Measurements from ENCODE around the gene ARID3A.
A peak's percentile ranks its signal among the peaks of the same experiment; 100 is the strongest.
"Not testable (repeated sequence)": the region's sequence is repeated elsewhere in the genome, so short reads cannot be mapped to it uniquely, and the experiment has no call there.

Gene ARID3A, protein sequence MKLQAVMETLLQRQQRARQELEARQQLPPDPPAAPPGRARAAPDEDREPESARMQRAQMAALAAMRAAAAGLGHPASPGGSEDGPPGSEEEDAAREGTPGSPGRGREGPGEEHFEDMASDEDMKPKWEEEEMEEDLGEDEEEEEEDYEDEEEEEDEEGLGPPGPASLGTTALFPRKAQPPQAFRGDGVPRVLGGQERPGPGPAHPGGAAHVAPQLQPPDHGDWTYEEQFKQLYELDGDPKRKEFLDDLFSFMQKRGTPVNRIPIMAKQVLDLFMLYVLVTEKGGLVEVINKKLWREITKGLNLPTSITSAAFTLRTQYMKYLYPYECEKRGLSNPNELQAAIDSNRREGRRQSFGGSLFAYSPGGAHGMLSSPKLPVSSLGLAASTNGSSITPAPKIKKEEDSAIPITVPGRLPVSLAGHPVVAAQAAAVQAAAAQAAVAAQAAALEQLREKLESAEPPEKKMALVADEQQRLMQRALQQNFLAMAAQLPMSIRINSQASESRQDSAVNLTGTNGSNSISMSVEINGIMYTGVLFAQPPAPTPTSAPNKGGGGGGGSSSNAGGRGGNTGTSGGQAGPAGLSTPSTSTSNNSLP

DNA sequence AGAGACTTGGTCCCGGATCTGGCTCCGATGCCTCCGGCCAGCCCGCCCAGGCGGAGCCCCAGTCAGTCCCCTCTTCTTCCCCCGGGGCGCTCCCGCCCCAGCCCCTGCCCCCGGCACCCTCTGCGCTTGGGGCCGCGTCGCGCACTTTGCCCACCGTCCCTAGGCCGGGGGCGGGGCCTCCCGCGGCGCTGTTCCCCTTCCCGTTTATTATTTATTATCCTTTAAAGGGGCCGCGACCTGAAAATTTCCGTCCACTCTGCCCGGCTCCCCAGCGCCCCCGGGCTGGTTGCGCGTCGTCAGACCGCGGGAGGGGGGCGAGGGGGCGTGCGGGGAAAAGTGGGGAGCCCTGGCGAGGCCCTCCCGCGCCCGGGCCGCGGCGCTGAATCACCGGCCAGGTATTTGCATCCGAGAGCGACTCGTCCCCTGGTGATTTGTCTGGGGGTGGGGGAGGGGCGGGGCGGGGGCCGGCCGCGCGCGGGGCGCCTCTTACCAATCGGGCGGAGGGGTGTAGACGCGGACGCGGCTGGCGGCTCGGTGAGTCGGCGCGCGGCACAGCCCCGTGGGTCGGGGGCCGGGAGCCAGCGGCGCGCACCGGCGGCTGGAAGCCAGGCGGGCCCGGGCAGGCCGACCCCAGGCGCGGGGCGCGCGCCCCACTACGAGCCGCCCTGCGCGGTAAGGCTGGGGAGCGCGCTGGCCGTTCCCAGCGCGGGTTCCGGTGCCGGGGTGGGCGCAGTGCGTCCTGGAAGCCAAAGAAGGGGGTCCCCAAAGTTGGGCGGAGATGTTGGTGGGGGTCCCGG is at the start of gene ARID3A:
TSS of gene ARID3A (plus strand) at position 510 of the 797 bp plus-strand sequence. CDS start 3,494 bp downstream, outside the sequence.
- TF ChIP-seq, protein P1, sequence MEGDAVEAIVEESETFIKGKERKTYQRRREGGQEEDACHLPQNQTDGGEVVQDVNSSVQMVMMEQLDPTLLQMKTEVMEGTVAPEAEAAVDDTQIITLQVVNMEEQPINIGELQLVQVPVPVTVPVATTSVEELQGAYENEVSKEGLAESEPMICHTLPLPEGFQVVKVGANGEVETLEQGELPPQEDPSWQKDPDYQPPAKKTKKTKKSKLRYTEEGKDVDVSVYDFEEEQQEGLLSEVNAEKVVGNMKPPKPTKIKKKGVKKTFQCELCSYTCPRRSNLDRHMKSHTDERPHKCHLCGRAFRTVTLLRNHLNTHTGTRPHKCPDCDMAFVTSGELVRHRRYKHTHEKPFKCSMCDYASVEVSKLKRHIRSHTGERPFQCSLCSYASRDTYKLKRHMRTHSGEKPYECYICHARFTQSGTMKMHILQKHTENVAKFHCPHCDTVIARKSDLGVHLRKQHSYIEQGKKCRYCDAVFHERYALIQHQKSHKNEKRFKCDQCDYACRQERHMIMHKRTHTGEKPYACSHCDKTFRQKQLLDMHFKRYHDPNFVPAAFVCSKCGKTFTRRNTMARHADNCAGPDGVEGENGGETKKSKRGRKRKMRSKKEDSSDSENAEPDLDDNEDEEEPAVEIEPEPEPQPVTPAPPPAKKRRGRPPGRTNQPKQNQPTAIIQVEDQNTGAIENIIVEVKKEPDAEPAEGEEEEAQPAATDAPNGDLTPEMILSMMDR (IDR thresholded peaks at IDR 0.05; ENCODE audit: borderline replicate concordance, insufficient read depth, low read depth, low read length), result no peak
- peak within 1 kb of the TSS; percentile 92 for H3K4me3 ChIP-seq (ENCODE audit: low read depth, low read length)

DNA sequence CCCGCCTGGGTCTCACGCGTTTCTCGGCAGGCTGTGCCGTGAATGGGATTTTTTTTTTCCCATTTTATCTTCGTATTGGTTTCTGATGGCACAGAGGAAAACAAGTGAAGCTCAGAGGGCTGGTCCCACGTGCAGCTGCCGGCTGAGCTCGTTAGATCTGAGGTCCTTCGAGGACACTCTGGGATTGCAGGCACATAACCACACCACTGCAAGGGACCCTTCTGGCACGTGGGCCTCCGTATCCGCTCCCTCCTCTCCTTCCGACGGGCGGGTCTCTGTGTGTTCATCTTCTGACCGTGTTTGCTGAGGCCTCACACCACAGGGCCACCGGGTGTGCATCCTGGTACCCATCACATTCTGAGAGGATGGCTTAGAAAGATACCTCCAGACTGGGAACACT is 49.7 kb upstream of the ARID3A start:
- H3K4me3 ChIP-seq (ENCODE audit: low read depth, low read length), result no peak overlapping the region
- TF ChIP-seq, protein P1 (IDR thresholded peaks at IDR 0.05; ENCODE audit: borderline replicate concordance, insufficient read depth, low read depth, low read length), result no peak

DNA sequence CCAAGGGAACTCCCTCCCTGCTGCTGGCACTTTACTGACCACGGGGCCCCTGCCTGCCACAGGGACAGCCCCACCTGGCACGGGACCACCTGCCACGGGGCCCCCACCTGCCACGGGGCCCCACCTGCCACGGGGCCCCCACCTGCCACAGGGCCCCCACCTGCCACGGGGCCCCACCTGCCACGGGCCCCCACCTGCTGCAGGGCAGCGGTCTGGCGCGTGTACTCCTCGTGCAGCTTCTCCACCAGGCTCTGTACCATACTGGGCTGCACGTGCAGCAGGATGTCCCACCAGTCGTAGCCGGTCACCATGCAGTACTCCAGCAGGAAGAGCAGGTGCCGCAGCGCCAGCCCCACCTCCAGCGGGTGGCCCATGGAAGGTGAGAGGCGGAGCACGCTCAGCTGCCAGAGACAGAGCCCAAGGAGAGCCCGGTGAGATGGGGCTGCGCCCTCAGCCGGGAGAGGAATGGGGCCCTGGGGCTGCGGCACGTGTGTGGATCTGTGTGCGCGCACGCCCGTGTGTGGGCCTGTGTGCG is 49.0 kb upstream of the ARID3A start:
- H3K4me3 ChIP-seq (ENCODE audit: low read depth, low read length), result no peak overlapping the region
- TF ChIP-seq, protein P1 (IDR thresholded peaks at IDR 0.05; ENCODE audit: borderline replicate concordance, insufficient read depth, low read depth, low read length), result no peak

DNA sequence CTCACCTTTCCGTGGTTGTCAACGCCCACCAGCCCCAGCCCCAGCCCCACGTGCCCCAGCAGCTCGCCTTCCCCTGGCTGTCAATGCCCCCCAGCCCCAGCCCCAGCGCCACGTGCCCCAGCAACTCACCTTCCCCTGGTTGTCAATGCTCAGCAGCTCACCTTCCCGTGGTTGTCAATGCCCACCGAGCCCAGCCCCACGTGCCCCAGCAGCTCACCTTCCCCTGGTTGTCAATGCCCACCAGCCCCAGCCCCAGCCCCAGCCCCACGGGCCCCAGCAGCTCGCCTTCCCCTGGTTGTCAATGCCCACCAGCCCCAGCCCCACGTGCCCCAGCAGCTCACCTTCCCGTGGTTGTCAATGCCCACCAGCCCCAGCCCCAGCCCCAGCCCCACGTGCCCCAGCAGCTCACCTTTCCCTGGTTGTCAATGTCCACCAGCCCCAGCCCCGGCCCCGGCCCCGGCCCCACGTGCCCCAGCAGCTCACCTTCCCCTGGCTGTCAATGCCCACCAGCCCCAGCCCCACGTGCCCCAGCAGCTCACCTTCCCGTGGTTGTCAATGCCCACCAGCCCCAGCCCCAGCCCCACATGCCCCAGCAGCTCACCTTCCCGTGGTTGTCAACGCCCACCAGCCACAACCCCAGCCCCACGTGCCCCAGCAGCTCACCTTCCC is 47.7 kb upstream of the ARID3A start:
- H3K4me3 ChIP-seq (ENCODE audit: low read depth, low read length), result not testable (repeated sequence)

DNA sequence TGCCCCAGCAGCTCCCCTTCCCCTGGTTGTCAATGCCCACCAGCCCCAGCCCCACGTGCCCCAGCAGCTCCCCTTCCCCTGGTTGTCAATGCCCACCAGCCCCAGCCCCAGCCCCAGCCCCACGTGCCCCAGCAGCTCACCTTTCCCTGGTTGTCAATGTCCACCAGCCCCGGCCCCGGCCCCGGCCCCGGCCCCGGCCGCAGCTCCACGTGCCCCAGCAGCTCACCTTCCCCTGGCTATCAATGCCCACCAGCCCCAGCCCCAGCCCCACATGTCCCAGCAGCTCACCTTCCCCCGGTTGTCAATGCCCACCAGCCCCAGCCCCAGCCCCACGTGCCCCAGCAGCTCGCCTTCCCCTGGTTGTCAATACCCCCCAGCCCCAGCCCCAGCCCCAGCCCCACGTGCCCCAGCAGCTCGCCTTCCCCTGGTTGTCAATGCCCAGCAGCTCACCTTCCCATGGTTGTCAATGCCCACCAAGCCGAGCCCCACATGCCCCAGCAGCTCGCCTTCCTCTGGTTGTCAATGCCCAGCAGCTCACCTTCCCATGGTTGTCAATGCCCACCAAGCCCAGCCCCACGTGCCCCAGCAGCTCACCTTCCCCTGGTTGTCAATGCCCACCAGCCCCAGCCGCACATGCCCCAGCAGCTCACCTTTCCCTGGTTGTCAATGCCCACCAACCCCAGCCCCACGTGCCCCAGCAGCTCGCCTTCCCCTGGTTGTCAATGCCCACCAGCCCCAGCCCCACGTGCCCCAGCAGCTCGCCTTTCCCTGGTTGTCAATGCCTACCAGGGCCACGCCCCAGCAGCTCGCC is 46.9 kb upstream of the ARID3A start:
- H3K4me3 ChIP-seq (ENCODE audit: low read depth, low read length), result not testable (repeated sequence)

DNA sequence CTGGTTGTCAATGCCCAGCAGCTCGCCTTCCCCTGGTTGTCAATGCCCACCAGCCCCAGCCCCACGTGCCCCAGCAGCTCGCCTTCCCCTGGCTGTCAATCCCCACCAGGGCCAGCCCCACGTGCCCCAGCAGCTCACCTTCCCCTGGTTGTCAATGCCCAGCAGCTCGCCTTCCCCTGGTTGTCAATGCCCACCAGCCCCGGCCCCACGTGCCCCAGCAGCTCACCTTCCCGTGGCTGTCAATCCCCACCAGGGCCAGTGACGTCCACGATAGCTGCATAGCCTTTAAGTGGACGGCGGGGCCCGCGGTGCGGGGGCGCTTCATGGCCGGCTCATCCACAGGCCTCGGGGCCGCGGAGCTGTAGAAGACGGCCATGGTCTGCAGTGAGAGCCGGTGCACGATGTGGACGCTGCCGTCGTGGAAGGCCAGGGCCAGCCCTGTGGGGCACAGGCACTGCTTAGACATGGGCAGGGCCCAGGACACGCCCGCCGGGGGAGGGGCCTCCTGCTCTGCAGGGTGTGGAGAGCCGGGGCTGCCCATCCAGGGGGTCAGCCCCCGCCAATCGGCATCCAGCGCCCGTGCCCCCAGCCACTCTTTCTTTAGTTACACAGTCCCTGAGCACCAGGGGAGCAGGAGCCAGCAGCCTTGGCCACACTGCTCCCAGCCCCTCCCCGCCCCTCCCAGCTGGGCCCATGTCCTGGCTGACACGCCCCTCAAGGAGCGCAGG is 46.0 kb upstream of the ARID3A start:
- H3K4me3 ChIP-seq (ENCODE audit: low read depth, low read length), result no peak overlapping the region
- TF ChIP-seq, protein P1 (IDR thresholded peaks at IDR 0.05; ENCODE audit: borderline replicate concordance, insufficient read depth, low read depth, low read length), result no peak

All from GM12875 (cell line).